ENCODE data around the gene PTGS2.
A peak's percentile ranks its signal among the peaks of the same experiment; 100 is the strongest.

The PTGS2 gene

DNA sequence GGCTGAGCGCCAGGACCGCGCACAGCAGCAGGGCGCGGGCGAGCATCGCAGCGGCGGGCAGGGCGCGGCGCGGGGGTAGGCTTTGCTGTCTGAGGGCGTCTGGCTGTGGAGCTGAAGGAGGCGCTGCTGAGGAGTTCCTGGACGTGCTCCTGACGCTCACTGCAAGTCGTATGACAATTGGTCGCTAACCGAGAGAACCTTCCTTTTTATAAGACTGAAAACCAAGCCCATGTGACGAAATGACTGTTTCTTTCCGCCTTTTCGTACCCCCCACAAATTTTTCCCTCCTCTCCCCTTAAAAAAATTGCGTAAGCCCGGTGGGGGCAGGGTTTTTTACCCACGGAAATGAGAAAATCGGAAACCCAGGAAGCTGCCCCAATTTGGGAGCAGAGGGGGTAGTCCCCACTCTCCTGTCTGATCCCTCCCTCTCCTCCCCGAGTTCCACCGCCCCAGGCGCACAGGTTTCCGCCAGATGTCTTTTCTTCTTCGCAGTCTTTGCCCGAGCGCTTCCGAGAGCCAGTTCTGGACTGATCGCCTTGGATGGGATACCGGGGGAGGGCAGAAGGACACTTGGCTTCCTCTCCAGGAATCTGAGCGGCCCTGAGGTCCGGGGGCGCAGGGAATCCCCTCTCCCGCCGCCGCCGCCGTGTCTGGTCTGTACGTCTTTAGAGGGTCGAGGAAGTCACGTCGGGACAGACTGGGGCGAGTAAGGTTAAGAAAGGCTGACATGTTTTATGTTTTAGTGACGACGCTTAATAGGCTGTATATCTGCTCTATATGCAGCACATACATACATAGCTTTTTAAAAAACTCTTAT lies at the start of gene PTGS2:
Gene PTGS2 (minus strand): TSS at position 179 of the 817 bp plus-strand sequence. CDS start 133 bp downstream, at position 46.
- peak; percentile 56 for DNase-seq (ENCODE audit: low read depth, low spot score)

GRCh38 chr1:186722711-186723309 lies 42.6 kb upstream of the PTGS2 start:
- peak; percentile 33 for DNase-seq (ENCODE audit: low read depth, low spot score)

- no peak for DNase-seq (ENCODE audit: low read depth, low spot score)
Observed at GRCh38 chr1:186717286-186717685, 37.1 kb upstream of the PTGS2 start.

DNA sequence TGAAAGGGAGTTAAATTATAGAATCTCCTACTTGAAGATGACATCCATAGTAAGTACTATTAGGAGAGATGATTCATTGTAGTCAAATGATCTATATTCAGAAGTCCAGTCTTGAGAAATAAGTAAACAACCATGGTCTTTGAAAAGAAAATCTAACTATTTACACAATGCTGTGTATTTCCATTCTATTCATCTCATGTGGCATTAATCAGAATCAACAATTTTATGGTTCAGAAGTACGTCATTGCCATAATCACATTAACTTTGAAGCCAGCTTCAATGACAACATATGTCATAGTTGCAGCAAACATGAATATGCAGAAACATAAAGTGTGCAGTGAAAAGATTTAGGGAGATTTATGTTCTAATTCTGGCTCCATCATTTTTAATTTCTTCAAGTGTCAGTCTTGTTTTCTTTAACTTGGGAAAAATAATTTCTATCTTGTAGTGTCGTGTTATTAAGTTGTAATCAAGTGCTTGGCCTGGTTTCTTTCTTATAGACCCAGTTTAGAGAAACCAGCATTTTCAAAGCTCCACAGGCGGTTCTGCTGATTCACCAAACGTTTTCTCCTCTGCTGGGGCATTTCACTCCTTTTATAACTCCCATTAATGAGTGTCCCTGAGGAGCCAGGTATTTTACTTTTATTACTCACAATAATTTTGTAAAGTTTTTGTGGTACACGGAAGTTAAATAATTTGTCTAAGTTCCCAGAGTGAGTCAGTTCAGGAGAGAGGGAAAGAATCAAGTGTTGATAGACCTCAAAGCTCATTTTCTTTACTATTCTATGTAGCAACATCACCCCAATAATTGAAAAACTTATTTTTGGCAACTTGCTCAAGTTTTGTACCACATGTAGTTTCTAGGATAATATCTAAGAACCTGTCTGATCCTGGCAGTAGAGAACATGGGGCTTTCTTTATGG lies 35.9 kb upstream of the PTGS2 start:
- no peak for DNase-seq (ENCODE audit: low read depth, low spot score)

DNA sequence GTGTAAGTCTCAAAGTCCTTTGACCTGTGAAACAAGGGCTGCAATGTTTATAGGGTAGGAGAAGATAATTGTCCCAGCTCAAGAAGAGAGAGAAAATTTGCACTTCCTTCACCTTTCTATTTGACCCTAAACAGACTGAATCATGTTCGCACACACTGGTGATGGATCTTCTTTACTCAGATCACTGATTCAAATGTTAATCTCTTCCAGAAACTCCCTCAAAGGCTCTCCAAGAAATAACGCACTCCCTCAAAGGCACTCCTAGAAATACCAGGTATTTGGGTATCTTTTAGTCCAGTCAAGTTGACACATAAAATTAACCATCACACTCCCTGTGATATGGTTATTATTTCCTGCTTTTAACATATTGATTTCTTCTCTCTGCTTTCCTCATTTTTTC lies 30.5 kb upstream of the PTGS2 start:
- no peak for DNase-seq (ENCODE audit: low read depth, low spot score)

DNA sequence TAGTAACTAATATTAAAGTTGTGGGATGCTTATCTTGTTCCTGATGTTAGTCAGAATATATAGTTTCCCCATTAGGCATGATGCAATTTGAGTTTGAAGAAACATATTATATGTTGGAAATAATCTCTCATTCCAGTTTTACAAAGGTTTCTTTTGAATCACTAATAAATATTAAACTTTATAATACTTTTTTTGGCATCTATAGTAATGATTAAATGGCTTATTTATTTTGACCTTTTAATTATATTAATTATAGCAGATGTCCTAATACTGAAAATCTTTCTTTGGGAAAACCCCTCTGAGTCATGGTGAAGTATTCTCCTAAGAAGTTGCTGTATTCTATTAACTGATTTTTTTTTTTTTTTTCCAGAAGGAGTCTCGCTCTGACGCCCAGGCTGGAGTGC lies 28.5 kb upstream of the PTGS2 start:
- no peak for DNase-seq (ENCODE audit: low read depth, low spot score)

DNA sequence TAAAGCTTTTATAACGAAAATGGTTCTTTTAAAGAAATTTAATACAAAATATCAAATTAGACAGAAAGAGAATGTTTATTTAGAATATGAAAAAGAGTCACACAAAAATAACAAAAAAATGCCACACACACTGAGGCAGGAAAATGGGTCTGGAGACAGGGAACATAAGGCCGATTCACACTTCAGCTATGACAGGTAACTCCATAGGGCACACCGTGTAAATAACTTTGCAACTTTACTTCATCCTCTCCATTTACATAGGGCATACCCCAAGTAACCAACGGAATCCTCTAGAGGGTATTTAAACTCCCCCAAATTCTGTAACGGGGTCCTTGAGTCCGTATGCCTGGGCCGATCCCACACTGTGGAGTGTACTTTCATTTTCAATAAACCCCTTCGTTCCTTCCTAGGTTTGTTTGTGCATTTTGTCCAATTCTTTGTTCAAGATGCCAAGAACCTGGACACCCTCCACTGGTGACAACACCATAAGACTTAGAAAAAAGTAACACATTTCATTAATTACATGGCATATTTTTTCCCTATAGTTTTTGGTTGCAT lies 23.1 kb upstream of the PTGS2 start:
- no peak for DNase-seq (ENCODE audit: low read depth, low spot score)

GRCh38 chr1:186700722-186701121 lies 20.5 kb upstream of the PTGS2 start:
- DNase-seq (ENCODE audit: low read depth, low spot score): no peak

DNA sequence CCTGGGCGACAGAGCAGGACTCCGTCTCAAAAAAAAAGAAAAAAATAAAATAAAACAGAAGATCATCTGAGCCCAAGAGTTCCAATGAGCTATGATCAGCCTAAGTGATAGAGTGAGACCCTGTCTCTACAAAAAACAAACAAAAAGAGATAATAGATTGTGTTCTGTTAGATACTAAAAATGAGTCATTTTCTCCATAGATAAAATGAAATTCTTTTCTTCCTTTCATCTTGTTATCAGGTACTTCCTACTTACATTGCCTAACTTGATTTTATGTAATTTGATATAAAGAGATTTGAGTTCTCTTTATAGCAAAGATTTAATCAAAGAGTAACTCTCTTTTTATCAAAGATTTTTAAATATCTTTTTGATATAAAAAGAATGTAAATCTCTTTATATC lies 19.3 kb upstream of the PTGS2 start:
- DNase-seq (ENCODE audit: low read depth, low spot score): no peak

GRCh38 chr1:186689907-186690306 lies 9.7 kb upstream of the PTGS2 start:
- DNase-seq (ENCODE audit: low read depth, low spot score): no peak

- no peak for DNase-seq (ENCODE audit: low read depth, low spot score)
Observed at GRCh38 chr1:186689376-186689775, 9.2 kb upstream of the PTGS2 start.

DNA sequence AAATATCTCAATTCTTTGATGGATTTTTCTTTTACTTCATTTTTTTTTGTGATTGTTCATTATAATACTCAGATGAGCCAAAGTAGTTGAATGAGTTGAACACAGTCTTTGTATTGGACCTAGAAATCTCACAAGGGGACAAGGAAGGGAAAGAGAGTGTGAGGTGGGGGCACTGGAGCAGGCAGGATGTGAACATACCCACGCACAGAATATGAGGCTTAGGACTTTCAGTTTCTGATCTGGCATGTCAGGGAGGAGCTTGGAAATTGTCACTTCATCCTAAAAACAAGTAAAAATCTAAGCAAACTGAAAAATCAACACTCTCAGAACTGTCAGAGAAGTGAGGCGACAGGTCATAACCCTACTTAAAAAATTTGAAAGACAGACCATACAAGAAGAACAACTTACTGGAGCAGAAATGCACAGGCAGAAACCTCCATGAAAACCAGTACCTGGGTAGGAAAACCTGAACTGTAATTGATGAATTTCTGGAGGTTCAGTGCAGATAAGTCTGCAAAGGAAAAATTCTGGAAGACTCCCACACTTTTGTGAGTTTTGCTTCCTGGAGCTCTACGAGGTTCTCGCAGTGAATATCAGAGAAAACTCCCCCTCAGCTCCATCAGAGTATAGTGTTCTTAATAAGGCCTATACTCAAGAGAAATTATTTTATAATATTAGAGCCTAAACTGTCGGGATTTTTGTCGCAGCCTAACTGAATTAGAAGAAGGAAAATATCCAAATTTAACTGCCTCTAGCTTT lies 3.6 kb upstream of the PTGS2 start:
- no peak for DNase-seq (ENCODE audit: low read depth, low spot score)

DNA sequence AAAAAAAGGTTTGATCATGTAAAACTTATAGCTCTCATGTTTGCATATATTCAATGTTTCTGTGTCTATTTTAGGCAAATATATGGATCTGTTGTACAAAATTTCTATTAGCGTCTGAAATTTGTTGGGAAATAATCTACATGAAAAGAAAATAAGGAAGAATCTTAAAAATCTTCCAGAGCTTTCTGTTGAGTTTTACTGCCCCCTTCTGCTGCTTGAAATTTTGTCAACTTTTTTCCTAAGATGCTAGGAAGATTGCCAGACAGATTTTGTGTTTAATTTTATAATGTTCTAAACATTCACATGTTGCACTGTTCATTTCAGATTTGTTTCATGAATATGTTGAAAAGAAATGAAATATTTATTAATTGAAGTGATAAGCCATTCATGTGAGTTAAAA lies 2.5 kb upstream of the PTGS2 start:
- DNase-seq (ENCODE audit: low read depth, low spot score): no peak

DNA sequence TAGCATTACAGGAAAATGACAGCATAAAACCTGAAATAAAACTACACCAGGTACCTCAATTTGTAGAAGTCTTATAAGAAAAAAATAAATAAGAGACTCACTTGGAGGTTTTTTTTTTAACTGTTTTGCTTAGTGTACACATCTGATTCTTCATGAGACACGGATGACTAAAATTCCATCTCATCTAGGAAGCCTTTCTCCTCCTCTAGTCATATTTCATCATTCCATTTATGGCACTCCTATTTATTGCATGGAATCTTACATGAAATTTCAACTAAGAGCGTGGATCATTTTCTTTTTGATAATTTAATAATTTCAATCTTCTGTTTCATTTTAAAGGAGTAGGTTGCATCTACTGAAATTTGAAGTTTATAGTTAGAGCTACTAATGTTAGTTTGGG lies 1.6 kb upstream of the PTGS2 start:
- DNase-seq (ENCODE audit: low read depth, low spot score): no peak

DNA sequence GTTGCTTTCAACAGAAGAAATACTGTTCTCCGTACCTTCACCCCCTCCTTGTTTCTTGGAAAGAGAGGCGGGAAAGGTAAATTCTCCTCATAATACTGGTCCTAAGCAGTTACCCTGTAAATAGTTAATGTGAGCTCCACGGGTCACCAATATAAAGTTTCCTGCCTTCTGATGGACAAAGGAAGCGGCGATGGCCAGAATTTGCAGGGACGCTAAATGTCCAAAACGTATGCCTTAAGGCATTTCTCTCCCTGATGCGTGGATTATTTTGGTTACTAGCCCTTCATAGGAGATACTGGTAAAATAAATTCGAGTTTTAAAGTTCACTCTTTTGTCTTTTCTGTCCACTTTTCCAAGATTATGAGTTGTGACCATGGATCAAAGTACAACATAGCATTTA lies 898 bp upstream of the PTGS2 start:
- no peak for DNase-seq (ENCODE audit: low read depth, low spot score)

GRCh38 chr1:186679924-186680244 lies 339 bp downstream of the PTGS2 start:
- no peak for DNase-seq (ENCODE audit: low read depth, low spot score)

DNA sequence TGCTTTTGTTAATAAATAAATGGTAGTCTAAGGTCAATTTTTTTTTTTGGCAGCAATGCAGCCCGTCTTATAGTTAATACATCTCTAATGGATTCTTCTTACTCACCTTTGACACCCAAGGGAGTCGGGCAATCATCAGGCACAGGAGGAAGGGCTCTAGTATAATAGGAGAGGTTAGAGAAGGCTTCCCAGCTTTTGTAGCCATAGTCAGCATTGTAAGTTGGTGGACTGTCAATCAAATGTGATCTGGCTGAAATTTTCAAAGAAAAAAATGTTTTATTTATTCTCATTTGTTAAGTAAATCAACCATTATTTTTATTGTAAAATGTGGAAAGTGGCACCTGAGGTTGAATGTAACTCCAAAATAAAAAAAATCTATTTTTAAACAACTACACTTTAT lies 2.1 kb downstream of the PTGS2 start:
- no peak for DNase-seq (ENCODE audit: low read depth, low spot score)

DNA sequence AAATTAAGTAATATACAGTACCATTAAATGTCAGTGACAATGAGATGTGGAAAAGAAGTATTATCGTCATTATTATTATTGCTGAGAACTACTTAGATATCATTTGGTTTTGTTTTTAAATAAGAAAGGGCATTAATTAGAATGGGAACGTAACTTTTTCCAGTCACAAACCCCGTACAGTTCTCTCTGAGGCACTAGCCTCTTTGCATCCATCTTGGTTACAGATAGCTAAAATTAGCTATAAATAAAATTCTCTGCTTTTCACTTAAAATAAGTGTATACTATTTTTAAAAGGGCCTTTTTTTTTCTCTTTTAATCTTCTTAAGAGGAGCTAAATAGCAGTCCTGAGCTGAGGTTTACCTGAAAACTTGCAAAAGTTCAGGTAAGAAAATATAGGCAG lies 7.6 kb downstream of the PTGS2 start:
- no peak for DNase-seq (ENCODE audit: low read depth, low spot score)

- DNase-seq (ENCODE audit: low read depth, low spot score): no peak
Observed at GRCh38 chr1:186672131-186672530, 8.1 kb downstream of the PTGS2 start.

DNA sequence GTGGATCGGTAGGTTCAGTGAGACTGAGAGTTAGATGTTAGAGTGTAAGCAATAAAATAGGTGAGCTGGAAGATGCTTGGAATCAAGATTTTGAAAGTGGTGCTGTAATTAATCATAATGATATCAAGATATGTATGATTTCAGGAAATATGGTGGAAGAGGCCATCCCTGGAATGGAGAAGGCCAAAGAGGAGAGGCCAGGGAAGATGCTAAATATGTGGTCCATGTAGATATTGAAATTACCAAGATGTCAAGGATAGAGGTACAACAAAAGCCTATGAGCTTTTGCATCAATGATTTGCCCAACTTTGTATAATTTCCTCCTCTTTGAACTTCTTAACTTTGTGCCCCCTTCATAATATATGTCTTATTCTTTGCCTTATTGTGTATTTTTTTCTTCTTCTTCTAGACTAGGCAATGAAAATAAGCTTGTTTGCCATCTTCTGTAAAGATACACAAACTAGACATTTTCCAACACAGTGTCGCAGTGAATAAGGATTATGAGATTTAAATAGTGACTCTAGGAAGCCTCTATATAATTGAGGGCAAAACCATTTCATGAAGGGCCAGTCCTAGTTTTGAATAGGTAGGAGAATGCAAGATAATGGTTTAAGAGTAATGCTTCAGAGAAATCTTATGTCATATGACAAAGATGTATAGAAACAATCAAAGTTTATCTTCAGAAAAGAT lies 8.9 kb downstream of the PTGS2 start:
- no peak for DNase-seq (ENCODE audit: low read depth, low spot score)

Data from smooth muscle cell of the brain vasculature (primary cell).